ENCODE measurements around the gene CELSR1.
"Not testable (repeated sequence)": the region's sequence is repeated elsewhere in the genome, so short reads cannot be mapped to it uniquely, and the experiment has no call there.

CELSR1 gene

GRCh38 chr22:46416891-46417580 lies 120.4 kb downstream of the CELSR1 start:
- no peak for DNase-seq (ENCODE audit: low spot score)

GRCh38 chr22:46416520-46416871 lies 120.9 kb downstream of the CELSR1 start:
- no peak for DNase-seq (ENCODE audit: low spot score)

- DNase-seq (ENCODE audit: low spot score) = no peak
Observed at GRCh38 chr22:46415776-46416519, 121.5 kb downstream of the CELSR1 start.

- no peak for DNase-seq (ENCODE audit: low spot score)
Observed at GRCh38 chr22:46414704-46415103, 122.7 kb downstream of the CELSR1 start.

GRCh38 chr22:46413725-46414379 lies 123.6 kb downstream of the CELSR1 start:
- DNase-seq (ENCODE audit: low spot score) = no peak

GRCh38 chr22:46411347-46411746 lies 126.1 kb downstream of the CELSR1 start:
- no peak for DNase-seq (ENCODE audit: low spot score)

- DNase-seq (ENCODE audit: low spot score) = no peak
Observed at GRCh38 chr22:46410291-46410808, 127.1 kb downstream of the CELSR1 start.

GRCh38 chr22:46409631-46410210 lies 127.7 kb downstream of the CELSR1 start:
- no peak for DNase-seq (ENCODE audit: low spot score)

- DNase-seq (ENCODE audit: low spot score) = no peak
Observed at GRCh38 chr22:46408568-46409506, 128.6 kb downstream of the CELSR1 start.

- DNase-seq (ENCODE audit: low spot score) = no peak
Observed at GRCh38 chr22:46407748-46408147, 129.7 kb downstream of the CELSR1 start.

GRCh38 chr22:46406791-46407190 lies 130.6 kb downstream of the CELSR1 start:
- no peak for DNase-seq (ENCODE audit: low spot score)

- DNase-seq (ENCODE audit: low spot score) = no peak
Observed at GRCh38 chr22:46406349-46406748, 131.1 kb downstream of the CELSR1 start.

- no peak for DNase-seq (ENCODE audit: low spot score)
Observed at GRCh38 chr22:46405901-46406300, 131.5 kb downstream of the CELSR1 start.

GRCh38 chr22:46403880-46404279 lies 133.5 kb downstream of the CELSR1 start:
- not testable (repeated sequence) for DNase-seq (ENCODE audit: low spot score)

GRCh38 chr22:46402505-46402904 lies 134.9 kb downstream of the CELSR1 start:
- DNase-seq (ENCODE audit: low spot score) = no peak

- no peak for DNase-seq (ENCODE audit: low spot score)
Observed at GRCh38 chr22:46401370-46401769, 136.1 kb downstream of the CELSR1 start.

GRCh38 chr22:46399251-46400024 lies 138.0 kb downstream of the CELSR1 start:
- DNase-seq (ENCODE audit: low spot score) = no peak

- no peak for DNase-seq (ENCODE audit: low spot score)
Observed at GRCh38 chr22:46397951-46398350, 139.5 kb downstream of the CELSR1 start.

- no peak for DNase-seq (ENCODE audit: low spot score)
Observed at GRCh38 chr22:46397514-46397913, 139.9 kb downstream of the CELSR1 start.

- DNase-seq (ENCODE audit: low spot score) = not testable (repeated sequence)
Observed at GRCh38 chr22:46397049-46397448, 140.4 kb downstream of the CELSR1 start.

- DNase-seq (ENCODE audit: low spot score) = no peak
Observed at GRCh38 chr22:46395145-46395544, 142.3 kb downstream of the CELSR1 start.
